Esophagus squamous epithelium (tissue), 4 donors: ENCODE results near the gene CD22.

Experiments used
- CTCF ChIP-seq, 6 experiments: fragments of 450-650 bp in 4 of 6; fragments of 200-600 bp in 2 of 6; sonication (generic) in 2 of 6; IDR thresholded peaks; one replicate each; pipeline ENCODE4 v1.5.1; 2016 to 2019; ENCODE audit warnings: antibody characterized with exemption in 6 of 6, mild to moderate bottlenecking in 4 of 6, moderate library complexity in 4 of 6
- POLR2A ChIP-seq, 4 donors: fragments of 450-650 bp; IDR thresholded peaks; one replicate each; pipeline ENCODE4 v1.6.1; 2017; ENCODE audit warnings: antibody characterized with exemption in 4 of 4, mild to moderate bottlenecking in 4 of 4, moderate library complexity in 3 of 4

- TF ChIP-seq CTCF (IDR thresholded peaks at IDR 0.05) (no peak), POLR2A (IDR thresholded peaks at IDR 0.05) (no peak)
Measured at GRCh38 chr19:35369522-35369921, 40.5 kb downstream of the CD22 start.
